Mesodermal cell (in vitro differentiated cells): ENCODE results near the gene SCN3B.
A peak's percentile ranks its signal among the peaks of the same experiment; 100 is the strongest.

Source experiments
- H3K27ac ChIP-seq: 2 replicates; pipeline ENCODE4 v1.7.0; 2013; ENCODE audit warnings: mild to moderate bottlenecking, low read depth, low read length, moderate library complexity; ENCODE audit not compliant: severe bottlenecking
- H3K36me3 ChIP-seq: 2 replicates; pipeline ENCODE4 v1.7.1; 2013; ENCODE audit warnings: mild to moderate bottlenecking, low read length, moderate library complexity; ENCODE audit not compliant: control insufficient read depth, insufficient read depth
- H3K4me1 ChIP-seq: one replicate; pipeline ENCODE4 v1.7.1; 2013; ENCODE audit warnings: mild to moderate bottlenecking, low read length; ENCODE audit not compliant: insufficient read depth, control insufficient read depth, poor library complexity, severe bottlenecking
- H3K4me3 ChIP-seq: 2 replicates; pipeline ENCODE4 v1.7.0; 2013; ENCODE audit warnings: low read length, control low read depth, mild to moderate bottlenecking; ENCODE audit not compliant: insufficient read depth, poor library complexity, severe bottlenecking; ENCODE audit errors: extremely low read depth
- H3K9me3 ChIP-seq: 2 replicates; pipeline ENCODE4 v1.7.1; 2013; ENCODE audit warnings: mild to moderate bottlenecking, low read length, moderate library complexity; ENCODE audit not compliant: control insufficient read depth
- WGBS, 2 experiments: methylation state at CpG; one replicate each; pipeline ENCODE4 v1.1.5; 2013; ENCODE audit warnings: missing lambda C conversion rate in 2 of 2; ENCODE audit not compliant: insufficient coverage in 2 of 2; 5-methylcytosine and 5-hydroxymethylcytosine counted together

The SCN3B gene

DNA sequence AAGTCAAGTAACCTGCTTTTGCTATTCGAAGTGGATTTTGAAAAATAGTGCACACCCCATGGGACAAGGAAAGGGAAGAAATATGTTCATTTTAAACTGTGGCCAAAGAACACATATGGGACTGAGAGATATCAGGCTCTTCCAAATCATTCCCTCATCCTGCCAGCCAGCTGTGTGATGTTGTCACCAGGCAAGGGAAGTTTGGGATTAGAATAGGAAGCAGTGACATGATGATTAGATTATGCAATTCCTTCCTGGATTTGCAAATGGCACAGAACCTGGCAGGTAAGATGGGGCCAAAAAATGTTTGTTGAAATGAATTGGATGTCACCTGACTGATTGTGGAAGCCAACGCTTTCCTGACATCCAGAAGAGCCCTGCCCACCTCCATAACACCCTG, 4.9 kb upstream of the SCN3B start:
- no peak overlapping the region for H3K27ac ChIP-seq
- no peaks in the 10 kb centered on the region for H3K36me3 ChIP-seq
- H3K4me1 ChIP-seq, result peaks cover 3% of the 10 kb centered on the region
- WGBS, 2 experiments, result 78 to 90% methylated on average over 1 to 2 of the region's 2 CpGs
- no peaks in the 10 kb centered on the region for H3K9me3 ChIP-seq
- no peak overlapping the region for H3K4me3 ChIP-seq

- peaks cover 3% of the 10 kb centered on the region for H3K4me1 ChIP-seq
- no peaks in the 10 kb centered on the region for H3K36me3 ChIP-seq
- WGBS, 2 experiments, result 0 to 1% methylated on average over 45 to 55 of the region's 64 CpGs
- no peaks in the 10 kb centered on the region for H3K9me3 ChIP-seq
- no peak overlapping the region for H3K27ac ChIP-seq
- peak overlapping the region; percentile 63 for H3K4me3 ChIP-seq
These were observed 428 bp downstream of the SCN3B start for GRCh38 chr11:123653827-123654565.

- Histone ChIP-seq H3K4me3 (peak overlapping the region; percentile 63), H3K27ac (no peak overlapping the region), H3K9me3 (no peaks in the 10 kb centered on the region), H3K4me1 (peaks cover 3% of the 10 kb centered on the region), H3K36me3 (no peaks in the 10 kb centered on the region)
- 13 to 16% methylated on average over 6 to 9 of the region's 10 CpGs for WGBS, 2 experiments
These were observed 969 bp downstream of the SCN3B start for GRCh38 chr11:123653483-123653826.

GRCh38 chr11:123652599-123652998, 1.8 kb downstream of the SCN3B start:
- 60 to 63% methylated on average over 1 to 2 of the region's 2 CpGs for WGBS, 2 experiments

GRCh38 chr11:123650901-123651300, 3.5 kb downstream of the SCN3B start:
- H3K4me1 ChIP-seq, result peaks cover 3% of the 10 kb centered on the region
- no peak overlapping the region for H3K4me3 ChIP-seq
- no peak overlapping the region for H3K27ac ChIP-seq
- H3K9me3 ChIP-seq, result no peaks in the 10 kb centered on the region
- H3K36me3 ChIP-seq, result no peaks in the 10 kb centered on the region
- no CpG with 5 or more reads among the region's 2 CpGs for WGBS, 2 experiments

More at GRCh38 chr11:123652599-123652998, 1.8 kb downstream of the SCN3B start:
- H3K36me3 ChIP-seq, result no peaks in the 10 kb centered on the region
- H3K4me3 ChIP-seq, result no peak overlapping the region
- H3K4me1 ChIP-seq, result peaks cover 3% of the 10 kb centered on the region
- H3K27ac ChIP-seq, result no peak overlapping the region
- H3K9me3 ChIP-seq, result no peaks in the 10 kb centered on the region

- Histone ChIP-seq H3K36me3 (no peaks in the 10 kb centered on the region), H3K27ac (no peak overlapping the region), H3K4me3 (no peak overlapping the region), H3K4me1 (no peaks in the 10 kb centered on the region), H3K9me3 (no peaks in the 10 kb centered on the region)
- WGBS, 2 experiments, result 91 to 96% methylated on average over 5 to 8 of the region's 12 CpGs
These were observed 9.0 kb downstream of the SCN3B start for GRCh38 chr11:123645286-123645975.

DNA sequence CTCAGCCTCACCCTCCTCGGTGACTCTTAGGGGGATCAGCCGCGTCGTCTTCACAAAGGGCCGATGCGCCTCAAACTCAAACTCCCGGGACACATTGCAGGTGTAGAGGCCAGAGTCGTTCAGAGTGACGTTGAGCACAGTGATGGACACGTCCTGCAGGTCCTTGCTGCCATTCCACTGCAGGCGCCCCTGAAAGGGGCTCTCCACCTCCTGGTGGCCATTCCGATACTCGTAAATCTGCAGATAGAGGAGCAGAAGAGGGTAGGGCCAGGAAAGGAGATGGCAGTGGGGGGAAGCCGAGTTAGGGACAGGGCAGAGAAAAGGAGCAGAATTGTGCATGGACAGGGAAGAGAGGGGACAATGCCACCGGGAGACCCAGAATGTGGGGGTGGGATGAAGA, 12.0 kb downstream of the SCN3B start:
- Histone ChIP-seq H3K9me3 (no peaks in the 10 kb centered on the region), H3K27ac (no peak overlapping the region), H3K4me3 (no peak overlapping the region), H3K4me1 (no peaks in the 10 kb centered on the region), H3K36me3 (no peaks in the 10 kb centered on the region)
- 94 to 96% methylated on average over 15 of the region's 15 CpGs for WGBS, 2 experiments

GRCh38 chr11:123641495-123641840, 13.0 kb downstream of the SCN3B start:
- 48 to 79% methylated on average over 2 to 4 of the region's 4 CpGs for WGBS, 2 experiments
- no peaks in the 10 kb centered on the region for H3K36me3 ChIP-seq

DNA sequence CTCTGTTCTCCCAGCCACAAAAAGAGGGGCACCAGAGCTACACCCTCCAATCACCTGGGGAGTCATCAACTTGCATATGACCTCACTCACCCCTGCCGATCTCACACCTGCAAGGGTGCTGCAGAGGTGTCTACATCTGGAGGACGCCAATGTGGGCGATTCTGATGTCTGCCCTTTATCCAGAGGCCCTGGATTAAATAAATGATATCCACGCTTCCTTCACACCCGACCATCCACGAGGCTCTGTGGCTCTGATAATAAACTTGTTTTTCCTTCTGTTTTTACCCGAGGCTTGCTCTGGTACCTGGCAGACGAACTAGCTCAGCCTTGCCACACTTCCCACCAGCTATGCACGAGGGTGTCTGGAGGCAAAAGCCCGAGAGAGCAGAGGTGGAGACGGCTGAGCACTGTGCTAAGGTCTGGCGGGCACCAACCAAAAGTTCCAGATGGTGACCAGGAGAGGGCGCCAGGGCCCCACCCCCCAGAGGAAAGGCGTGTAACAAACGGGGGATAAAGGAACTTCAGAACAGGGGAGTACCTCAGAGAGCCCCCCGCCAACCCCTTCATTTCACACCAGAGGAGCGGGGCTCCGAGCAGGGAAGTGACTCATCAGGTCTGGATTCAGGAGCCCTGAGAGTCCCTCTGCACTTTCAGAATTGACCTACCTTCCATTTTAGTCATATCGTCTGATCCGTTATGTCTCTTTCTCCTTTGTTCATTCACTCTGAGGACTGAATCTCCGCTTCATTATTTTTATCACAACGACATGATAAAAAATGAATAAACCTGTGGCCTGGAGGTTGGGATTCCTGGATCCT, 13.5 kb downstream of the SCN3B start:
- H3K9me3 ChIP-seq, result no peaks in the 10 kb centered on the region
- H3K4me1 ChIP-seq, result no peaks in the 10 kb centered on the region
- no peak overlapping the region for H3K27ac ChIP-seq
- WGBS, 2 experiments, result 43 to 63% methylated on average over 9 to 18 of the region's 22 CpGs
- H3K4me3 ChIP-seq, result no peak overlapping the region
- H3K36me3 ChIP-seq, result no peaks in the 10 kb centered on the region

More at GRCh38 chr11:123641495-123641840, 13.0 kb downstream of the SCN3B start:
- H3K27ac ChIP-seq, result no peak overlapping the region
- no peaks in the 10 kb centered on the region for H3K9me3 ChIP-seq
- H3K4me1 ChIP-seq, result no peaks in the 10 kb centered on the region
- no peak overlapping the region for H3K4me3 ChIP-seq

GRCh38 chr11:123640029-123640428, 14.4 kb downstream of the SCN3B start:
- 88% methylated on average over 5 of the region's 5 CpGs; no CpG with 5 or more reads in 1 of the 2 experiments for WGBS, 2 experiments
- no peaks in the 10 kb centered on the region for H3K36me3 ChIP-seq
- no peaks in the 10 kb centered on the region for H3K4me1 ChIP-seq
- no peaks in the 10 kb centered on the region for H3K9me3 ChIP-seq
- H3K4me3 ChIP-seq, result no peak overlapping the region
- no peak overlapping the region for H3K27ac ChIP-seq
